ENCODE results near the gene HOXB13. TPM values are rescaled to one million over a fixed set of nuclear protein-coding genes. Genes with fewer than 3 reads are reported as not detected.
A peak's percentile ranks its signal among the peaks of the same experiment; 100 is the strongest.

HOXB13 gene
- total RNA-seq, 4 donors from 2014 or later: not detected

DNA sequence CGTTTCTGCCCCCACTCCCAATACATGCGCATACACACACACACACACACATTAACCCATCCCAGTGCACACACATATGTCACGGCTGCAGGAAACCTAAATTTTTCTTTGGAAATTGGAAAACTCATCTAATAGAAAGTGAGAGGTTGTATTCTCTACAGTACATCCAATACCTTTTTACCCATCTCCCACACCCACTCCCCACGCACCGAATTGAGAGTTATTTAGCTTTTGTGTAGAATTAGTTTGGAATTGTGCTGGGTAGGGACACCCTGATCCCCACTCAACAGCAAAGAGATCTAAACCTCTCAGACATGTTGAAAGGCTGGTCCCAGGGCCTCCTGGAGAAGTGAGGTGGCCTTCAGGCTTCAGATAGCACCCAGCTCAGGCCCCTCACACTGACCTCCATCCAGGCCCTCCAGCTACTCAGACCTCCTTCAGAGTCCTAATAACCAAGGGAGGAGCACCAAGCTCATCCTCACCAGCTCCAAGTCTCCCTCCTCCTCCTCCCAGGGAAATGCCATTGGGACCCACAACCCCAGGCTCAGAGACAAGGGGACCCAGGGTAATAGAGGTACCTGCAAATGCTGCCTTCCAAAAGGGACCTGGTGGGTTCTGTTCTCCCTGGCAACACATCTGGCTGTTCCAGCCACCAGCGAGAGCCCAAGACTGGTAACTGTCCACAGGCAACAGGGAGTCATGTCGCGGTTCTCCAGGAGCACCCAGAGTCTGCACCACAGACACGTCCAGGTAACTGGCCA, 955 bp downstream of the HOXB13 start:
- peak in 1 of 2 donors; percentile 37 for DNase-seq (ENCODE audit: low spot score in 2 of 2)
- H3K4me3 ChIP-seq: no peak overlapping the region
- H3K27ac ChIP-seq: no peak overlapping the region
- 35% methylated on average over 9 of the region's 9 CpGs for WGBS
- TF ChIP-seq, protein P1, sequence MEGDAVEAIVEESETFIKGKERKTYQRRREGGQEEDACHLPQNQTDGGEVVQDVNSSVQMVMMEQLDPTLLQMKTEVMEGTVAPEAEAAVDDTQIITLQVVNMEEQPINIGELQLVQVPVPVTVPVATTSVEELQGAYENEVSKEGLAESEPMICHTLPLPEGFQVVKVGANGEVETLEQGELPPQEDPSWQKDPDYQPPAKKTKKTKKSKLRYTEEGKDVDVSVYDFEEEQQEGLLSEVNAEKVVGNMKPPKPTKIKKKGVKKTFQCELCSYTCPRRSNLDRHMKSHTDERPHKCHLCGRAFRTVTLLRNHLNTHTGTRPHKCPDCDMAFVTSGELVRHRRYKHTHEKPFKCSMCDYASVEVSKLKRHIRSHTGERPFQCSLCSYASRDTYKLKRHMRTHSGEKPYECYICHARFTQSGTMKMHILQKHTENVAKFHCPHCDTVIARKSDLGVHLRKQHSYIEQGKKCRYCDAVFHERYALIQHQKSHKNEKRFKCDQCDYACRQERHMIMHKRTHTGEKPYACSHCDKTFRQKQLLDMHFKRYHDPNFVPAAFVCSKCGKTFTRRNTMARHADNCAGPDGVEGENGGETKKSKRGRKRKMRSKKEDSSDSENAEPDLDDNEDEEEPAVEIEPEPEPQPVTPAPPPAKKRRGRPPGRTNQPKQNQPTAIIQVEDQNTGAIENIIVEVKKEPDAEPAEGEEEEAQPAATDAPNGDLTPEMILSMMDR (IDR thresholded peaks at IDR 0.05): no peak
- TF ChIP-seq POLR2AphosphoS5 (IDR thresholded peaks at IDR 0.05): no peak
- TF ChIP-seq EP300 (IDR thresholded peaks at IDR 0.05): no peak
- TF ChIP-seq POLR2A (IDR thresholded peaks at IDR 0.05): no peak
- no peaks in the 10 kb centered on the region for H3K36me3 ChIP-seq
- peaks cover 100% of the 10 kb centered on the region for H3K27me3 ChIP-seq
- H3K4me1 ChIP-seq: peaks cover 40% of the 10 kb centered on the region
- no peaks in the 10 kb centered on the region for H3K9me3 ChIP-seq

DNA sequence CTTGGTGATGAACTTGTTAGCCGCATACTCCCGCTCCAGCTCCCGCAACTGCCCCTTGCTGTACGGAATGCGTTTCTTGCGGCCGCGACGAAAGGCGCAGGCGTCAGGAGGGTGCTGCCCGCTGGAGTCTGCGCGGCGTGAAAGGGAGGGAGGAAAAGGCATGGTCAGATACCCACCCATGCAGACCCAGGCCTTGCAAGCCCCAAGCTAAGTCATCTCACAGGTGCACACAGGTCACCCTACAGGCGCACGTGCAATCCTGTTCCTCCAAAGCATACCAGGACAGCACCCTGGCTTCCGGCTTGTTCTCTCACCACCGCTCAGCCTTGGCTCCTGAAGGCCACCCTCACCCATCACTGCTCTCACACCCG, 1.6 kb downstream of the HOXB13 start:
- H3K4me3 ChIP-seq: no peak overlapping the region

DNA sequence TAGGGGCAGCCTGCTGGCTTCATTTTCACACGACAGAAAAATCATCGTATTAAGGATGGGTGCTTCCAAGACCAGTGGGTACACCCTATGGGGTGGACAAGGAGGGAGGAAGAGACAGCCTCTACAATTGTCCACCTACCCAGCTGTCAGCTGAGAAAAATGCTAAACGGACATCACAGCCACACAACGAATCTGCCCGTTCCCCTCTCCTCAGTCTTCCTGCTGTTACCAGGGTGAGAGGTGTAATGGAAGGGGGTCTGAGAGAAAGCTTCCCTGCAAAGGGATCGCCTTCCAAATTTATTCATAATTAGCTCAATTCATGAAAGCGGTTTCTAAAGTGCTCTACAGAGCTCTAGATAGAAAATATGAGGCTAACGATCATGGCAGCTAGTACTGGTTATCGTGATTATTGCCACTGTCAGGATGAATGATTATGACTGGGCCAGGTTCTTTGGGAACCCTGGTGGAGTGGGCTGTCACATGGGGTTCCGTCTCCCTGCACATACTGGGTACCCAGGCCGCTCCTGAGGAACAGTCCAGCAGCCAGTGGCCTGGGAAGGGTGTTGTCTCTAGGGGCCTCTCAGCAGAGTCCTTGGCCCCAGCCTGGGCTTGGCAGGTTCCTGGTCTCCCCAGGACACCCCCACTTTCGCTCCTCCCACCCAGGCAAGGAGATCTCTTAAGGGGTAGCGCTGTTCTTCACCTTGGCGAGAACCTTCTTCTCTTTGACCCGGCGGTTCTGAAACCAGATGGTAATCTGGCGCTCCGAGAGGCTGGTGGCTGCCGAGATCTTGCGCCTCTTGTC, 2.2 kb downstream of the HOXB13 start:
- Histone ChIP-seq H3K27ac (no peak overlapping the region), H3K9me3 (no peaks in the 10 kb centered on the region), H3K27me3 (peaks cover 100% of the 10 kb centered on the region), H3K4me1 (peaks cover 40% of the 10 kb centered on the region), H3K36me3 (no peaks in the 10 kb centered on the region), H3K4me3 (no peak overlapping the region)
- TF ChIP-seq EP300 (IDR thresholded peaks at IDR 0.05) (no peak), POLR2AphosphoS5 (IDR thresholded peaks at IDR 0.05) (no peak), POLR2A (IDR thresholded peaks at IDR 0.05) (no peak)
- TF ChIP-seq, protein P1 (IDR thresholded peaks at IDR 0.05): no peak
- 23% methylated on average over 16 of the region's 20 CpGs for WGBS
- DNase-seq (ENCODE audit: low spot score in 2 of 2): peak in 1 of 2 donors; percentile 39

More for the DNA sequence above, 1.6 kb downstream of the HOXB13 start:
- H3K27me3 ChIP-seq: peaks cover 100% of the 10 kb centered on the region
- H3K4me1 ChIP-seq: peaks cover 40% of the 10 kb centered on the region
- peak in 1 of 2 donors; percentile 46 for DNase-seq (ENCODE audit: low spot score in 2 of 2)
- H3K36me3 ChIP-seq: no peaks in the 10 kb centered on the region
- H3K27ac ChIP-seq: no peak overlapping the region
- 15% methylated on average over 16 of the region's 20 CpGs for WGBS
- TF ChIP-seq POLR2A (IDR thresholded peaks at IDR 0.05): no peak
- TF ChIP-seq, protein P1 (IDR thresholded peaks at IDR 0.05): no peak
- no peak for TF ChIP-seq EP300 (IDR thresholded peaks at IDR 0.05)
- TF ChIP-seq POLR2AphosphoS5 (IDR thresholded peaks at IDR 0.05): no peak
- H3K9me3 ChIP-seq: no peaks in the 10 kb centered on the region

DNA sequence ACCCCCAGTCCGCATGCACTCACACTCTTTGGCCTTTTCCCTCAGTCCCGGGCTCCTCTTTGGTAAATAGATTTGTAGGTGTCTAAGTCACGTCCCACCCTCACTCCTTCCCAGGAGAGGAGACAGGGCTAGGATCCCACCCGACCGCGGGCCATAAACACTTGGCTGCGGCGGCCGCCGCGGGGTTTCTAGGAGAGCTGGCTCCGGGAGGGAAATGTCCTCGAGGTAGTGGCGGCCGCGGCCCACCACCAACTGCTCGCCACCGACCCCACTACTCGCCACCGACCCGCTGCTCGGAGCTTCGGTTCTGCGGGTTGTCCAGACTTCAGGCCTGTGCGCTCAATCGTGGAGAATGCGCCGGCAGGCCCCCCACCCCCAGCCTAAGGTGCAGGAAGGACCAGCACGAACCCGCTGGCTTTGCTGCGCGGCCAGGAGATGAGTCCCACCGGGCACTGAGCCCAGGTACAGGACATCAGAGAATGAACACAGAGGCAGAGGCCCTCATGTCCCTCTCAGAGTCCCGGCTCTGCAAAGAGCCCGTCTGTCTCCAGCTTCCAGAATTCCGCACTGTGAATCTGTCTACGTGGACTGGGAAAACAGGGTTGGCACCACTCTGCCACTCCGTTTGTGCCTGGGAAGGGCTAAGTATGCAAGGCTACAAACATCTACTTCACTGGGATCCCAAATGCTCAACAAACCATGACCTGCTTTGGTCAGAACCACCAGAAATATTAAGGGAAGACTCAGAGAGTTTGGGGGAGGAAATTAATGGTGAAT, 3.1 kb downstream of the HOXB13 start:
- Histone ChIP-seq H3K4me3 (no peak overlapping the region), H3K27me3 (peaks cover 100% of the 10 kb centered on the region), H3K27ac (no peak overlapping the region), H3K9me3 (no peaks in the 10 kb centered on the region), H3K36me3 (no peaks in the 10 kb centered on the region), H3K4me1 (peaks cover 40% of the 10 kb centered on the region)
- peak in 1 of 2 donors; percentile 39 for DNase-seq (ENCODE audit: low spot score in 2 of 2)
- TF ChIP-seq POLR2A (IDR thresholded peaks at IDR 0.05) (no peak), EP300 (IDR thresholded peaks at IDR 0.05) (no peak), POLR2AphosphoS5 (IDR thresholded peaks at IDR 0.05) (no peak)
- TF ChIP-seq, protein P1 (IDR thresholded peaks at IDR 0.05): no peak
- WGBS: 9% methylated on average over 27 of the region's 38 CpGs

All from suprapubic skin (tissue), 4 donors.